PC-3 (cell line): Measurements from ENCODE around the gene PRPF6. TPM values are rescaled to one million over a fixed set of nuclear protein-coding genes. Genes with fewer than 3 reads are reported as not detected.

Experiments used
- ATAC-seq: fragments of 200-7000 bp; cut with Tn5 transposase; 2 replicates; pipeline ENCODE4 v1.9.1; 2020; ENCODE audit warnings: mild to moderate bottlenecking, moderate library complexity
- BruUV-seq: library from RNA; stranded (reverse); fragments of 400-500 nt; replicated peaks from 2 replicates; lab custom pipeline; 2021; lab: Mats Ljungman, UMichigan
- CTCF ChIA-PET: fragments of 300-600 bp; sonication (Branson Sonifier 250); formaldehyde crosslinking; loops from one replicate; lab custom pipeline; 2022; ENCODE audit warnings: antibody characterized with exemption; lab: Charles Lee
- POLR2A ChIA-PET: fragments of 300-600 bp; sonication (Branson Sonifier 250); formaldehyde crosslinking; loops from one replicate; lab custom pipeline; 2022; ENCODE audit warnings: antibody characterized with exemption; ENCODE audit not compliant: unreplicated experiment; lab: Charles Lee
- DNase-seq: peaks from one replicate; pipeline ENCODE4 v3.0.0-alpha.2; 2015
- H2AFZ ChIP-seq: fragments of 300-600 bp; sonication (generic); 2 replicates; pipeline ENCODE4 v1.6.0; 2016; ENCODE audit warnings: antibody characterized with exemption, low read length
- H3F3A ChIP-seq: fragments of 300-600 bp; sonication (generic); one replicate; pipeline ENCODE4 v1.6.0; 2017; ENCODE audit warnings: antibody characterized with exemption, low read length, control low read depth, mild to moderate bottlenecking; ENCODE audit not compliant: unreplicated experiment
- H3K27ac ChIP-seq: fragments of 300-600 bp; sonication (generic); 2 replicates; pipeline ENCODE4 v1.5.1; 2016; ENCODE audit warnings: mild to moderate bottlenecking, low read length
- H3K27me3 ChIP-seq: fragments of 300-600 bp; sonication (generic); 2 replicates; pipeline ENCODE4 v1.6.1; 2016; ENCODE audit warnings: low read length, mixed read lengths
- H3K36me3 ChIP-seq: fragments of 300-600 bp; sonication (generic); 2 replicates; pipeline ENCODE4 v1.6.1; 2016; ENCODE audit warnings: low read depth, mixed run types, low read length, mixed read lengths
- H3K4me1 ChIP-seq: fragments of 300-600 bp; sonication (generic); 2 replicates; pipeline ENCODE4 v1.5.1; 2016; ENCODE audit warnings: low read length; ENCODE audit not compliant: insufficient read depth
- H3K4me2 ChIP-seq: fragments of 300-600 bp; sonication (generic); 2 replicates; pipeline ENCODE4 v1.6.0; 2016; ENCODE audit warnings: low read length
- H3K4me3 ChIP-seq: fragments of 300-600 bp; sonication (generic); 2 replicates; pipeline ENCODE4 v1.5.1; 2016; ENCODE audit warnings: mild to moderate bottlenecking, low read length, mixed read lengths
- H3K79me2 ChIP-seq: fragments of 300-600 bp; sonication (generic); 2 replicates; pipeline ENCODE4 v1.6.1; 2017; ENCODE audit warnings: low read length, mixed read lengths
- H3K9ac ChIP-seq: fragments of 300-600 bp; sonication (generic); 2 replicates; pipeline ENCODE4 v1.6.0; 2016; ENCODE audit warnings: mild to moderate bottlenecking, low read length
- H3K9me2 ChIP-seq: fragments of 300-600 bp; sonication (generic); replicated peaks from 2 replicates; pipeline ENCODE4 v1.6.1; 2016; ENCODE audit warnings: mixed run types, low read length, mixed read lengths
- H3K9me3 ChIP-seq: fragments of 300-600 bp; sonication (generic); 2 replicates; pipeline ENCODE4 v1.6.1; 2016; ENCODE audit warnings: low read length, mixed read lengths
- H4K20me1 ChIP-seq: fragments of 300-600 bp; sonication (generic); 2 replicates; pipeline ENCODE4 v1.6.1; 2016; ENCODE audit warnings: low read length, mixed read lengths
- CTCF ChIP-seq: fragments of 300-600 bp; sonication (generic); conservative IDR thresholded peaks from 2 replicates; pipeline ENCODE4 v1.5.1; 2017; ENCODE audit warnings: antibody characterized with exemption, low read depth, mild to moderate bottlenecking, low read length
- EZH2 ChIP-seq: fragments of 300-600 bp; sonication (generic); IDR thresholded peaks from one replicate; pipeline ENCODE4 v1.6.1; 2017; ENCODE audit warnings: antibody characterized with exemption, mild to moderate bottlenecking, low read length; ENCODE audit not compliant: unreplicated experiment
- EZH2phosphoT487 ChIP-seq: fragments of 300-600 bp; sonication (generic); IDR thresholded peaks from 2 replicates; pipeline ENCODE4 v1.6.1; 2018; ENCODE audit warnings: mild to moderate bottlenecking, antibody characterized with exemption, low read length, borderline replicate concordance
- intact Hi-C: fragments of 100-400 bp; cut with micrococcal nuclease; formaldehyde crosslinking; loops from 2 replicates; pipeline ENCODE4 v1.9.0; 2023
- total RNA-seq: library from RNA; depleted of rRNA; stranded (reverse); fragments of >200 nt; gene quantifications from 2 replicates; pipeline ENCODE4 v1.2.3, GENCODE V29; 2014

Gene PRPF6
- total RNA-seq, 1 experiment from 2014 or later, result 67.1 TPM

- peaks cover 22% of the 10 kb centered on the region for H3K4me1 ChIP-seq
- POLR2A ChIA-PET, result no interaction called here
- H4K20me1 ChIP-seq, result no peaks in the 10 kb centered on the region
- peaks cover 3% of the 10 kb centered on the region for H3F3A ChIP-seq
- peak overlapping the region; percentile 96; the same call in 1 of the 2 replicates for H3K4me2 ChIP-seq
- BruUV-seq, result no TSS peak
- H3K27me3 ChIP-seq, result no peaks in the 10 kb centered on the region
- TF ChIP-seq EZH2phosphoT487 (no peak), EZH2 (no peak), CTCF (no peak)
- no peak overlapping the region for H2AFZ ChIP-seq
- H3K27ac ChIP-seq, result no peak overlapping the region
- intact Hi-C loops, result no loop called here
- CTCF ChIA-PET, result no interaction called here
- no peak for ATAC-seq
- peaks cover 23% of the 10 kb centered on the region for H3K36me3 ChIP-seq
- no peak overlapping the region for H3K4me3 ChIP-seq
- DNase-seq, result no peak
- no peaks in the 10 kb centered on the region for H3K9me3 ChIP-seq
- no peak overlapping the region for H3K9ac ChIP-seq
- peaks cover 33% of the 10 kb centered on the region for H3K79me2 ChIP-seq
- H3K9me2 ChIP-seq, result no peaks in the 10 kb centered on the region
Observed at GRCh38 chr20:63982937-63983336, 2.0 kb downstream of the PRPF6 start.

GRCh38 chr20:64000906-64001305 lies 20.0 kb downstream of the PRPF6 start:
- H3K27ac ChIP-seq, result no peak overlapping the region
- H3K36me3 ChIP-seq, result peaks cover 63% of the 10 kb centered on the region
- no peak overlapping the region for H2AFZ ChIP-seq
- POLR2A ChIA-PET, result no interaction called here
- no peaks in the 10 kb centered on the region for H3F3A ChIP-seq
- H3K4me3 ChIP-seq, result no peak overlapping the region
- H3K27me3 ChIP-seq, result no peaks in the 10 kb centered on the region
- H3K4me1 ChIP-seq, result no peaks in the 10 kb centered on the region
- intact Hi-C loops, result no loop called here
- no TSS peak for BruUV-seq
- no peaks in the 10 kb centered on the region for H3K9me3 ChIP-seq
- H3K79me2 ChIP-seq, result 0 out of 2 replicates have a peak, but pooled peaks cover 5% of the 10 kb centered on the region
- H3K9me2 ChIP-seq, result no peaks in the 10 kb centered on the region
- no peak overlapping the region for H3K9ac ChIP-seq
- no peaks in the 10 kb centered on the region for H4K20me1 ChIP-seq
- CTCF ChIA-PET, result interaction anchor here (1.1 kb wide), 1 partner anchor 38 kb away, joined by 3 read pairs; no protein-coding TSS in a partner anchor
- ATAC-seq (no peak), DNase-seq (no peak)
- TF ChIP-seq EZH2phosphoT487, result no peak
- TF ChIP-seq EZH2, result no peak
- TF ChIP-seq CTCF, result no peak
- H3K4me2 ChIP-seq, result no peak overlapping the region

GRCh38 chr20:64001607-64002011 lies 20.7 kb downstream of the PRPF6 start:
- no peak for TF ChIP-seq EZH2phosphoT487
- TF ChIP-seq EZH2, result no peak
- TF ChIP-seq CTCF, result no peak
- Histone ChIP-seq H3K27me3 (no peaks in the 10 kb centered on the region), H3K4me2 (no peak overlapping the region), H4K20me1 (no peaks in the 10 kb centered on the region), H2AFZ (no peak overlapping the region), H3F3A (no peaks in the 10 kb centered on the region), H3K9me3 (no peaks in the 10 kb centered on the region), H3K9me2 (no peaks in the 10 kb centered on the region), H3K27ac (no peak overlapping the region), H3K36me3 (peaks cover 62% of the 10 kb centered on the region), H3K4me1 (no peaks in the 10 kb centered on the region), H3K4me3 (no peak overlapping the region), H3K79me2 (0 out of 2 replicates have a peak, but pooled peaks cover 5% of the 10 kb centered on the region), H3K9ac (no peak overlapping the region)
- ATAC-seq, result peak; percentile 78
- no TSS peak for BruUV-seq
- DNase-seq, result no peak
- POLR2A ChIA-PET, result interaction anchor here (0.6 kb wide), 1 partner anchor 21 kb away, joined by 3 read pairs; the partner anchor contains the start of gene PRPF6
- CTCF ChIA-PET, result interaction anchor here (1.1 kb wide), 1 partner anchor 37 kb away, joined by 3 read pairs; no protein-coding TSS in a partner anchor
- intact Hi-C loops, result no loop called here
